ENCODE results near the gene HSD17B2. TPM values are rescaled to one million over a fixed set of nuclear protein-coding genes. Genes with fewer than 3 reads are reported as not detected.

Gene HSD17B2
- total and polyA plus RNA-seq, 4 donors = 47.7 to 126 (median 103) TPM

GRCh38 chr16:82082543-82083244 lies 47.6 kb downstream of the HSD17B2 start:
- H3K9ac ChIP-seq (ENCODE audit: low read depth in 1 of 2, low read length in 2 of 2) = no peak overlapping the region
- H3K4me1 ChIP-seq (ENCODE audit: control insufficient read depth in 4 of 4, insufficient read depth in 4 of 4, low read length in 3 of 4) = peaks cover 10 to 73% (median 53%) of the 10 kb centered on the region in 4 donors
- H3K9me3 ChIP-seq (ENCODE audit: control insufficient read depth in 4 of 4, low read length in 3 of 4) = no peaks in the 10 kb centered on the region
- DNase-seq (ENCODE audit: low spot score) = no peak
- peak; percentile 42 for TF ChIP-seq SP1 (IDR thresholded peaks at IDR 0.05)
- TF ChIP-seq ZBTB33 (IDR thresholded peaks at IDR 0.05) = no peak
- peak; percentile 61 for TF ChIP-seq ATF3 (IDR thresholded peaks at IDR 0.05)
- TF ChIP-seq, protein P1, sequence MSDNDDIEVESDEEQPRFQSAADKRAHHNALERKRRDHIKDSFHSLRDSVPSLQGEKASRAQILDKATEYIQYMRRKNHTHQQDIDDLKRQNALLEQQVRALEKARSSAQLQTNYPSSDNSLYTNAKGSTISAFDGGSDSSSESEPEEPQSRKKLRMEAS (IDR thresholded peaks at IDR 0.05) = no peak
- no peak for TF ChIP-seq EGR1 (IDR thresholded peaks at IDR 0.05; ENCODE audit: low read depth in 2 of 2)
- TF ChIP-seq GABPA (IDR thresholded peaks at IDR 0.05 in 1 of 2, conservative IDR thresholded peaks at IDR 0.05 in 1 of 2) = no peak
- no peak for TF ChIP-seq NR2F2 (IDR thresholded peaks at IDR 0.05)
- no peak for TF ChIP-seq YY1 (IDR thresholded peaks at IDR 0.05)
- peak; percentile 53 for TF ChIP-seq FOXA2 (IDR thresholded peaks at IDR 0.05)
- peak; percentile 88 to 95 for TF ChIP-seq JUND (IDR thresholded peaks at IDR 0.05)
- peak; percentile 60 to 72 for TF ChIP-seq HNF4A (conservative IDR thresholded peaks at IDR 0.05)
- no peak for TF ChIP-seq TAF1 (conservative IDR thresholded peaks at IDR 0.05)
- TF ChIP-seq RXRA (IDR thresholded peaks at IDR 0.05) = peak; percentile 80 to 86
- no peak for TF ChIP-seq HNF4G (IDR thresholded peaks at IDR 0.05)
- TF ChIP-seq REST (IDR thresholded peaks at IDR 0.05) = no peak
- peak; percentile 17 for TF ChIP-seq FOXA1 (IDR thresholded peaks at IDR 0.05)
- no peak for TF ChIP-seq CTCF (IDR thresholded peaks at IDR 0.05; ENCODE audit: low read depth, low read length, missing input control)
- TF ChIP-seq RAD21 (IDR thresholded peaks at IDR 0.05) = no peak
- no peak overlapping the region for H3K4me3 ChIP-seq (ENCODE audit: low read depth in 1 of 3, low read length in 3 of 3)
- peak overlapping the region; percentile 88 to 90 for H3K27ac ChIP-seq (ENCODE audit: low read depth in 1 of 2, low read length in 2 of 2)
- 57% methylated on average over 2 of the region's 2 CpGs for WGBS
- no peaks in the 10 kb centered on the region for H3K27me3 ChIP-seq (ENCODE audit: control insufficient read depth in 4 of 4, insufficient read depth in 4 of 4, low read length in 3 of 4)
- peaks cover 0 to 2% (median 0%) of the 10 kb centered on the region in 4 donors for H3K36me3 ChIP-seq (ENCODE audit: control insufficient read depth in 4 of 4, insufficient read depth in 3 of 4, low read depth in 1 of 4, low read length in 3 of 4)
